Keratinocyte (primary cell): ENCODE measurements around the gene ATP8A2. TPM values are rescaled to one million over a fixed set of nuclear protein-coding genes. Genes with fewer than 3 reads are reported as not detected.
"Not testable (repeated sequence)": the region's sequence is repeated elsewhere in the genome, so short reads cannot be mapped to it uniquely, and the experiment has no call there.

ENCODE experiments used
- DNase-seq: peaks from one replicate; pipeline ENCODE4 v3.0.0-alpha.2; 2011; ENCODE audit warnings: low read depth, missing footprints, low spot score
- FAIRE-seq: peaks from 2 replicates; lab custom pipeline; 2011; peaks lifted over from hg19 to GRCh38; lab: Jason Lieb, UNC
- H2AFZ ChIP-seq: 2 replicates; pipeline ENCODE4 v1.6.0; 2012; ENCODE audit warnings: low read length, control low read depth, inconsistent platforms; ENCODE audit not compliant: control insufficient read depth
- H3K27ac ChIP-seq: 2 replicates; pipeline ENCODE4 v1.5.1; 2011; ENCODE audit warnings: low read length; ENCODE audit not compliant: control insufficient read depth, insufficient read depth
- H3K27me3 ChIP-seq: 3 replicates; pipeline ENCODE4 v1.6.0; 2011; ENCODE audit warnings: low read length; ENCODE audit not compliant: control insufficient read depth, insufficient read depth; ENCODE audit errors: extremely low read depth
- H3K36me3 ChIP-seq, 2 experiments: 2 replicates in 1 of 2; 3 replicates in 1 of 2; pipeline ENCODE4 v1.5.1; 2011; ENCODE audit warnings: low read length in 2 of 2, mild to moderate bottlenecking in 1 of 2; ENCODE audit not compliant: control insufficient read depth in 2 of 2, insufficient read depth in 2 of 2; ENCODE audit errors: extremely low read depth in 1 of 2
- H3K4me1 ChIP-seq: 3 replicates; pipeline ENCODE4 v1.5.1; 2011; ENCODE audit warnings: low read length; ENCODE audit not compliant: control insufficient read depth, insufficient read depth; ENCODE audit errors: extremely low read depth
- H3K4me2 ChIP-seq: 3 replicates; pipeline ENCODE4 v1.6.0; 2011; ENCODE audit warnings: low read depth, low read length; ENCODE audit not compliant: control insufficient read depth, insufficient read depth; ENCODE audit errors: extremely low read depth
- H3K4me3 ChIP-seq, 3 experiments: fragments of 200-600 bp in 1 of 3; sonication (generic) in 1 of 3; 2 replicates in 2 of 3; 3 replicates in 1 of 3; pipeline ENCODE4 v1.5.1; 2011 to 2016; ENCODE audit warnings: low read length in 3 of 3, mild to moderate bottlenecking in 3 of 3, control low read depth in 2 of 3, inconsistent platforms in 1 of 3, low read depth in 1 of 3, mixed read lengths in 1 of 3, mixed run types in 1 of 3, moderate library complexity in 1 of 3; ENCODE audit not compliant: control insufficient read depth in 2 of 3, insufficient read depth in 2 of 3; ENCODE audit errors: extremely low read depth in 1 of 3
- H3K79me2 ChIP-seq: 2 replicates; pipeline ENCODE4 v1.6.0; 2012; ENCODE audit warnings: low read length; ENCODE audit not compliant: control insufficient read depth, insufficient read depth
- H3K9ac ChIP-seq: 3 replicates; pipeline ENCODE4 v1.6.0; 2011; ENCODE audit warnings: low read length; ENCODE audit not compliant: control insufficient read depth, insufficient read depth; ENCODE audit errors: extremely low read depth
- H3K9me1 ChIP-seq: 3 replicates; pipeline ENCODE4 v1.6.0; 2011; ENCODE audit warnings: low read length; ENCODE audit not compliant: control insufficient read depth, insufficient read depth; ENCODE audit errors: extremely low read depth
- H3K9me3 ChIP-seq: 2 replicates; pipeline ENCODE4 v1.5.1; 2012; ENCODE audit warnings: low read depth, low read length; ENCODE audit not compliant: control insufficient read depth
- H4K20me1 ChIP-seq: 3 replicates; pipeline ENCODE4 v1.6.0; 2011; ENCODE audit warnings: low read length; ENCODE audit not compliant: control insufficient read depth, insufficient read depth; ENCODE audit errors: extremely low read depth
- CTCF ChIP-seq, 3 experiments: IDR thresholded peaks in 1 of 3; conservative IDR thresholded peaks in 1 of 3; optimal IDR thresholded peaks in 1 of 3; 2 replicates in 2 of 3; 3 replicates in 1 of 3; pipeline versions ENCODE3 to v1.5.1; 2011; ENCODE audit warnings: low read length in 3 of 3, mild to moderate bottlenecking in 3 of 3, moderate library complexity in 2 of 3, control low read depth in 1 of 3, inconsistent platforms in 1 of 3; ENCODE audit not compliant: insufficient read depth in 2 of 3; ENCODE audit errors: extremely low read depth in 1 of 3
- EZH2 ChIP-seq: IDR thresholded peaks from one replicate; pipeline ENCODE4 v1.6.1; 2012; ENCODE audit warnings: inconsistent platforms, mild to moderate bottlenecking, low read length, moderate library complexity
- dilution Hi-C: fragments of 300-500 bp; cut with MboI; formaldehyde crosslinking; loops from one replicate; pipeline ENCODE4 v1.7.0; 2020; ENCODE audit warnings: low sequenced_read_pairs; ENCODE audit not compliant: extremely low pct_ligation_motif_present
- polyA plus RNA-seq, 5 experiments: library from polyadenylated mRNA; depleted of rRNA in 3 of 5; stranded (reverse) in 3 of 5; stranded (forward) in 1 of 5; unstranded in 1 of 5; fragments of >200 nt; gene quantifications; 1 replicate in 1 of 5; 2 replicates in 3 of 5; 3 replicates in 1 of 5; pipeline versions ENCODE4 v1.2.1 to v1.2.3, GENCODE V29; 2011 to 2012; ENCODE audit warnings: missing spikeins in 2 of 5, low read depth in 1 of 5, low replicate concordance in 1 of 5

The ATP8A2 gene
- polyA plus RNA-seq, 1 donor (not counting 4 experiments of a cell fraction or from before 2014, with no cell fraction given), result 0.16 TPM

GRCh38 chr13:25354377-25354776 lies 17.4 kb upstream of the ATP8A2 start:
- no peaks in the 10 kb centered on the region for H3K4me1 ChIP-seq
- no peak overlapping the region for H3K4me2 ChIP-seq
- TF ChIP-seq CTCF (optimal IDR thresholded peaks at IDR 0.05 in 1 of 3, IDR thresholded peaks at IDR 0.05 in 1 of 3, conservative IDR thresholded peaks at IDR 0.05 in 1 of 3; ENCODE audit: extremely low read depth in 1 of 3, insufficient read depth in 2 of 3, low read length in 3 of 3) (no peak), EZH2 (no peak)
- H3K9me1 ChIP-seq, result no peaks in the 10 kb centered on the region
- no peak overlapping the region for H3K4me3 ChIP-seq
- H2AFZ ChIP-seq, result no peak overlapping the region
- H3K36me3 ChIP-seq, result no peaks in the 10 kb centered on the region
- dilution Hi-C loops, result no loop called here
- H3K27ac ChIP-seq, result no peak overlapping the region
- FAIRE-seq (no peak), DNase-seq (no peak)
- no peaks in the 10 kb centered on the region for H3K9me3 ChIP-seq
- peaks cover 6% of the 10 kb centered on the region for H3K27me3 ChIP-seq
- H3K79me2 ChIP-seq, result no peaks in the 10 kb centered on the region
- no peaks in the 10 kb centered on the region for H4K20me1 ChIP-seq
- no peak overlapping the region for H3K9ac ChIP-seq

- dilution Hi-C loops, H3K27me3 ChIP-seq, H3K27ac ChIP-seq, H3K9ac ChIP-seq, H4K20me1 ChIP-seq, H2AFZ ChIP-seq, H3K9me3 ChIP-seq, H3K4me3 ChIP-seq, H3K79me2 ChIP-seq, H3K4me1 ChIP-seq, H3K9me1 ChIP-seq, H3K4me2 ChIP-seq, DNase-seq, H3K36me3 ChIP-seq, FAIRE-seq: not testable (repeated sequence)
Measured at GRCh38 chr13:25360443-25360842, 11.3 kb upstream of the ATP8A2 start.

DNA sequence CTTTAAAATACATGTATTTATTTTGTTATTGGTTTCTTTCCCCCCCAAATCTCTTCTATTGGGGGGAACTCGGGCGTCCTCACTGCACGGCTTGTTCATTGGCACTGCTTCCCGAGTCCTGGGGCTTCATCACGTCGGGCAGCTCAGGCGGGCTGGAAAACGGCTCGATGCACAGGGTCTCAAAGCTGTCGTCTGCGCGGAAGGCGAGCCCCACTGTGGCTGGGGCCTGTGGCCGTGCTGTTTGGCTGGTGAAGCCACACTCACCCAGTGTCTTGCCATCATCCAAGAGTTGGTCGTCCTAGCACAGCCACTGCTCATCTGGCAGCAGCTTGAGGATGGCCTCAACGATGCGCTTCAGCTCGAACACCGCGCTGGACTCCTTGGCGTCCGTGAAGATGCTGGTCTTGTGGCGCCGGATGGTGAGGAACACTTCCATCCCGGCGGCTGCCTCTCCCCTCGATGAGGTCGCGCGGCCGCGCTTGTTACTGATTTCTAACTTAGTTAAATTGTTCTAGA lies 6.0 kb upstream of the ATP8A2 start:
- Histone ChIP-seq H3K9ac (no peak overlapping the region), H3K4me2 (no peak overlapping the region)
- dilution Hi-C loops, result no loop called here

More for the DNA sequence above, 6.0 kb upstream of the ATP8A2 start:
- DNase-seq, result no peak
- Histone ChIP-seq H3K27ac (no peak overlapping the region), H2AFZ (no peak overlapping the region), H3K9me3 (no peaks in the 10 kb centered on the region), H3K4me1 (no peaks in the 10 kb centered on the region), H3K27me3 (peaks cover 27% of the 10 kb centered on the region), H3K36me3 (no peaks in the 10 kb centered on the region), H3K79me2 (no peaks in the 10 kb centered on the region), H3K4me3 (no peak overlapping the region), H4K20me1 (no peaks in the 10 kb centered on the region), H3K9me1 (no peaks in the 10 kb centered on the region)
- no peak for FAIRE-seq
- TF ChIP-seq CTCF (optimal IDR thresholded peaks at IDR 0.05 in 1 of 3, IDR thresholded peaks at IDR 0.05 in 1 of 3, conservative IDR thresholded peaks at IDR 0.05 in 1 of 3; ENCODE audit: extremely low read depth in 1 of 3, insufficient read depth in 2 of 3, low read length in 3 of 3) (no peak), EZH2 (no peak)
